Pancreas (tissue), 10 donors: ENCODE data around the gene POLE3. TPM values are rescaled to one million over a fixed set of nuclear protein-coding genes. Genes with fewer than 3 reads are reported as not detected.

Experiments used
- ATAC-seq, 4 donors: fragments of 200-7000 bp; cut with Tn5 transposase; one replicate each; pipeline versions ENCODE4 v1.8.0 to v1.9.1; 2020; ENCODE audit warnings: mild to moderate bottlenecking in 4 of 4, moderate library complexity in 4 of 4
- DNase-seq, 6 donors: peaks; one replicate each; pipeline ENCODE4 v3.0.0-alpha.2; 2020
- FAIRE-seq: peaks from 2 replicates; lab custom pipeline; 2012; peaks lifted over from hg19 to GRCh38; lab: Jason Lieb, UNC
- H3K27ac ChIP-seq, 4 donors: fragments of 200-600 bp; sonication (generic); 1 replicate in 3 of 4; 2 replicates in 1 of 4; pipeline versions ENCODE4 v1.5.0 to v1.8.0; 2020
- H3K27me3 ChIP-seq, 4 donors: fragments of 200-600 bp; one replicate each; pipeline ENCODE4 v1.8.0; 2021
- H3K36me3 ChIP-seq, 3 donors: fragments of 200-600 bp; sonication (generic) in 1 of 3; one replicate each; pipeline versions ENCODE4 v1.5.0 to v1.8.0; 2020 to 2021
- H3K4me1 ChIP-seq, 3 donors: fragments of 200-600 bp; one replicate each; pipeline ENCODE4 v1.8.0; 2021
- H3K4me3 ChIP-seq, 4 donors: fragments of 200-600 bp; sonication (generic) in 2 of 4; one replicate each; pipeline versions ENCODE4 v1.5.0 to v1.8.0; 2020 to 2021
- H3K9me3 ChIP-seq, 4 donors: fragments of 200-600 bp; one replicate each; pipeline ENCODE4 v1.8.0; 2021
- WGBS, 2 donors: extraction: QIAGEN DNeasy Blood & Tissue Kit; methylation state at CpG; one replicate each; pipeline ENCODE4 v1.1.7; 2013; 5-methylcytosine and 5-hydroxymethylcytosine counted together
- intact Hi-C, 3 donors: fragments of 100-400 bp; cut with DNase I; formaldehyde crosslinking; loops; one replicate each; pipeline versions ENCODE4 v1.11.1 to v1.14.2; 2022
- polyA plus RNA-seq, 2 donors: library from polyadenylated mRNA; stranded (reverse); fragments of 200-250 nt; gene quantifications; one replicate each; pipeline ENCODE4 v1.2.3, GENCODE V29; 2013
- total RNA-seq, 6 donors: library from RNA; stranded (reverse); fragmentation: NEBNext Ultra II Directional in 4 of 6; extraction: Animal tissue kit (Norgen Biotek cat#: 25700) in 4 of 6; gene quantifications; one replicate each; pipeline versions ENCODE4 v1.2.1 to v1.2.4, GENCODE V29; 2021 to 2023
- TF ChIP-seq, protein P1 (sequence below), 4 donors: fragments of 200-600 bp; sonication (generic) in 3 of 4; IDR thresholded peaks; one replicate each; pipeline versions ENCODE4 v1.5.0 to v1.8.0; 2021; ENCODE audit warnings: antibody characterized with exemption in 4 of 4
- donor health status: healthy with polysubstance abuse.
- donor health status: DM: no; HTN: no; CAD: no; lungs with moderate emphysema.
- donor health status: DM: no; HTN: no; CAD: no.
- donor health status: control.
- donor health status: control.
- donor health status: Bipolar disorder and iron deficiency.
- donor health status: DM: yes; HTN: yes; CAD: no.
- donor health status: DM: no; HTN: no; CAD: no.
- donor health status: DM: no; HTN: no; CAD: no.
- donor health status: DM: yes; HTN: yes; CAD: no.

POLE3 gene
- total and polyA plus RNA-seq, 8 donors: 8.7 to 19.1 (median 13.3) TPM

GRCh38 chr9:113393281-113393680 is 17.2 kb downstream of the POLE3 start:
- Histone ChIP-seq H3K9me3 (no peaks in the 10 kb centered on the region), H3K27ac (no peak overlapping the region), H3K27me3 (no peaks in the 10 kb centered on the region), H3K4me1 (peaks cover 30 to 40% (median 39%) of the 10 kb centered on the region in 3 donors), H3K36me3 (peaks cover 0 to 32% (median 11%) of the 10 kb centered on the region in 3 donors), H3K4me3 (no peak overlapping the region)
- WGBS, 2 donors: 93 to 94% methylated on average over 7 of the region's 7 CpGs
- intact Hi-C loops: loop anchor here in 2 of 3 donors (10.0 kb wide), 1 partner anchor 48 kb away; the partner anchor contains the start of genes BSPRY (in 2 of the 2) and WDR31 (in 2 of the 2)
- no peak for ATAC-seq
- peak in 1 of 6 donors; percentile 13 for DNase-seq
- no peak for FAIRE-seq
- TF ChIP-seq, protein P1, sequence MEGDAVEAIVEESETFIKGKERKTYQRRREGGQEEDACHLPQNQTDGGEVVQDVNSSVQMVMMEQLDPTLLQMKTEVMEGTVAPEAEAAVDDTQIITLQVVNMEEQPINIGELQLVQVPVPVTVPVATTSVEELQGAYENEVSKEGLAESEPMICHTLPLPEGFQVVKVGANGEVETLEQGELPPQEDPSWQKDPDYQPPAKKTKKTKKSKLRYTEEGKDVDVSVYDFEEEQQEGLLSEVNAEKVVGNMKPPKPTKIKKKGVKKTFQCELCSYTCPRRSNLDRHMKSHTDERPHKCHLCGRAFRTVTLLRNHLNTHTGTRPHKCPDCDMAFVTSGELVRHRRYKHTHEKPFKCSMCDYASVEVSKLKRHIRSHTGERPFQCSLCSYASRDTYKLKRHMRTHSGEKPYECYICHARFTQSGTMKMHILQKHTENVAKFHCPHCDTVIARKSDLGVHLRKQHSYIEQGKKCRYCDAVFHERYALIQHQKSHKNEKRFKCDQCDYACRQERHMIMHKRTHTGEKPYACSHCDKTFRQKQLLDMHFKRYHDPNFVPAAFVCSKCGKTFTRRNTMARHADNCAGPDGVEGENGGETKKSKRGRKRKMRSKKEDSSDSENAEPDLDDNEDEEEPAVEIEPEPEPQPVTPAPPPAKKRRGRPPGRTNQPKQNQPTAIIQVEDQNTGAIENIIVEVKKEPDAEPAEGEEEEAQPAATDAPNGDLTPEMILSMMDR (IDR thresholded peaks at IDR 0.05): no peak

DNA sequence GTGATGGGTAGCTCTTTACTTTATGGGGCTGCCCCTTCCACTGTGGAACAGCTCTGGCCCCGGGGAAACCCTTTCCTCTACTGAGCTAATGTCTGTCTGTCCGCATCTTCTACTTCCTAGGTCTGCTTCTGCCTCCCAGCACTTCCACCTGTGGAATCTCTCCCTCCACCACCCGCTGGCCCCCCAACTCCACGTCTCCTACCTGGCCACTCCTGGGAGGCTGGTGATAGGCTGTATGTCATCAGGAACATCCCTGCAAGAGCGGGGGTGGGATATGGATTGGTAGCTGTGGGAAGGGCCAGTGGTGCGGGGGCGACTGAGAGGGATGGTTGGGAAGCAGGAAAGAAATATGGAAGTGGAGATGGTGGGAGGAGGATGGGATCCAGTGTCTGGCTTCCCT is 18.6 kb downstream of the POLE3 start:
- intact Hi-C loops: loop anchor here in 2 of 3 donors (10.0 kb wide), 1 partner anchor 47 kb away; the partner anchor contains the start of genes BSPRY (in 2 of the 2) and WDR31 (in 2 of the 2)
- H3K36me3 ChIP-seq: peaks cover 0 to 32% (median 11%) of the 10 kb centered on the region in 3 donors
- FAIRE-seq (no peak), DNase-seq (no peak), ATAC-seq (no peak)
- TF ChIP-seq, protein P1 (IDR thresholded peaks at IDR 0.05): no peak
- no peak overlapping the region for H3K4me3 ChIP-seq
- no peak overlapping the region for H3K27ac ChIP-seq
- WGBS, 2 donors: 94 to 95% methylated on average over 7 of the region's 7 CpGs
- H3K4me1 ChIP-seq: peaks cover 26 to 46% (median 40%) of the 10 kb centered on the region in 3 donors
- no peaks in the 10 kb centered on the region for H3K9me3 ChIP-seq
- no peaks in the 10 kb centered on the region for H3K27me3 ChIP-seq

GRCh38 chr9:113390192-113390960 is 20.1 kb downstream of the POLE3 start:
- Histone ChIP-seq H3K27me3 (no peaks in the 10 kb centered on the region), H3K27ac (no peak overlapping the region), H3K36me3 (peaks cover 0 to 32% (median 11%) of the 10 kb centered on the region in 3 donors), H3K9me3 (no peaks in the 10 kb centered on the region), H3K4me1 (peaks cover 32 to 45% (median 42%) of the 10 kb centered on the region in 3 donors), H3K4me3 (no peak overlapping the region)
- 88 to 90% methylated on average over 17 of the region's 17 CpGs for WGBS, 2 donors
- intact Hi-C loops: loop anchor here in 2 of 3 donors (10.0 kb wide), 1 partner anchor 46 kb away; the partner anchor contains the start of genes BSPRY (in 2 of the 2) and WDR31 (in 2 of the 2)
- ATAC-seq (no peak), DNase-seq (peak in 1 of 6 donors; percentile 13), FAIRE-seq (no peak)
- TF ChIP-seq, protein P1 (IDR thresholded peaks at IDR 0.05): no peak

GRCh38 chr9:113389451-113389850 is 21.0 kb downstream of the POLE3 start:
- Histone ChIP-seq H3K4me1 (peaks cover 32 to 38% (median 36%) of the 10 kb centered on the region in 3 donors), H3K4me3 (no peak overlapping the region), H3K9me3 (no peaks in the 10 kb centered on the region), H3K27me3 (no peaks in the 10 kb centered on the region), H3K27ac (peak overlapping the region; percentile 18 to 80 (median 75)), H3K36me3 (peaks cover 0 to 32% (median 11%) of the 10 kb centered on the region in 3 donors)
- no peak for FAIRE-seq
- no peak for DNase-seq
- TF ChIP-seq, protein P1 (IDR thresholded peaks at IDR 0.05): no peak
- no peak for ATAC-seq
- 84 to 86% methylated on average over 11 of the region's 11 CpGs for WGBS, 2 donors
- intact Hi-C loops: no loop called here
